Cerebellar cortex (tissue), 1 donor: ENCODE measurements around the gene WNT10A.

ENCODE experiments used
- DNase-seq: peaks from one replicate; pipeline ENCODE4 v3.0.0-alpha.2; 2015; ENCODE audit warnings: low spot score

WNT10A gene

GRCh38 chr2:218877331-218877730 lies 3.3 kb upstream of the WNT10A start:
- no peak for DNase-seq

GRCh38 chr2:218877891-218878290 lies 2.8 kb upstream of the WNT10A start:
- no peak for DNase-seq

- no peak for DNase-seq
These were observed 2.2 kb upstream of the WNT10A start for GRCh38 chr2:218878486-218878885.

GRCh38 chr2:218878926-218879761 lies 1.5 kb upstream of the WNT10A start:
- no peak for DNase-seq

GRCh38 chr2:218879776-218880101 lies 913 bp upstream of the WNT10A start:
- DNase-seq: no peak

- DNase-seq: no peak
These were observed 375 bp downstream of the WNT10A start for GRCh38 chr2:218880859-218881594.

GRCh38 chr2:218881744-218882460 lies 1.2 kb downstream of the WNT10A start:
- DNase-seq: no peak

- no peak for DNase-seq
These were observed 1.8 kb downstream of the WNT10A start for GRCh38 chr2:218882461-218882816.

GRCh38 chr2:218882866-218883366 lies 2.3 kb downstream of the WNT10A start:
- no peak for DNase-seq

GRCh38 chr2:218883491-218884490 lies 3.1 kb downstream of the WNT10A start:
- DNase-seq: no peak

GRCh38 chr2:218884519-218884918 lies 3.9 kb downstream of the WNT10A start:
- no peak for DNase-seq

- no peak for DNase-seq
These were observed 5.6 kb downstream of the WNT10A start for GRCh38 chr2:218885981-218886947.

- no peak for DNase-seq
These were observed 6.4 kb downstream of the WNT10A start for GRCh38 chr2:218887079-218887478.

GRCh38 chr2:218888341-218888740 lies 7.7 kb downstream of the WNT10A start:
- no peak for DNase-seq

GRCh38 chr2:218889937-218890336 lies 9.3 kb downstream of the WNT10A start:
- no peak for DNase-seq

GRCh38 chr2:218890369-218890768 lies 9.7 kb downstream of the WNT10A start:
- DNase-seq: no peak

GRCh38 chr2:218891275-218892135 lies 10.9 kb downstream of the WNT10A start:
- DNase-seq: no peak

- no peak for DNase-seq
These were observed 12.2 kb downstream of the WNT10A start for GRCh38 chr2:218892693-218893348.
